WTC11 (cell line): ENCODE data around the gene GPRIN2. TPM values are rescaled to one million over a fixed set of nuclear protein-coding genes. Genes with fewer than 3 reads are reported as not detected.
"Not testable (repeated sequence)": the region's sequence is repeated elsewhere in the genome, so short reads cannot be mapped to it uniquely, and the experiment has no call there.

Source experiments
- ATAC-seq: fragments of 200-7000 bp; cut with Tn5 transposase; 2 replicates; pipeline ENCODE4 v1.10.0; 2021; ENCODE audit warnings: mild to moderate bottlenecking, moderate library complexity
- CTCF ChIA-PET: fragments of 300-600 bp; sonication (Branson Sonifier 250); formaldehyde crosslinking; loops from one replicate; lab custom pipeline; 2021; ENCODE audit warnings: antibody characterized with exemption; lab: Charles Lee
- POLR2A ChIA-PET: fragments of 350-600 bp; sonication (Branson Sonifier 250); formaldehyde crosslinking; loops from one replicate; lab custom pipeline; 2021; ENCODE audit warnings: antibody characterized with exemption; lab: Charles Lee
- DNase-seq: peaks from one replicate; pipeline ENCODE4 v3.0.0; 2021; ENCODE audit warnings: low spot score
- H3K27ac Mint-ChIP-seq: 2 replicates; pipeline ENCODE4 v1.8.0; 2021; ENCODE audit warnings: mixed read lengths
- H3K27me3 Mint-ChIP-seq: 2 replicates; pipeline ENCODE4 v1.8.0; 2021; ENCODE audit warnings: low read depth, mild to moderate bottlenecking, moderate library complexity, mixed read lengths
- H3K36me3 Mint-ChIP-seq: 2 replicates; pipeline ENCODE4 v1.8.0; 2021; ENCODE audit warnings: mixed read lengths
- H3K4me1 Mint-ChIP-seq: 2 replicates; pipeline ENCODE4 v1.8.0; 2022; ENCODE audit warnings: mixed read lengths
- H3K4me3 Mint-ChIP-seq: 2 replicates; pipeline ENCODE4 v1.8.0; 2021; ENCODE audit warnings: mild to moderate bottlenecking, moderate library complexity, mixed read lengths
- H3K9me3 Mint-ChIP-seq: 2 replicates; pipeline ENCODE4 v1.8.0; 2021; ENCODE audit warnings: mixed read lengths
- total RNA-seq: library from RNA; stranded (reverse); gene quantifications from 3 replicates; pipeline ENCODE4 v1.2.3, GENCODE V29; 2021

The GPRIN2 gene
- total RNA-seq, 1 experiment from 2014 or later, result 17.5 TPM

GRCh38 chr10:46584196-46584595, 27.7 kb upstream of the GPRIN2 start:
- DNase-seq, H3K4me1 Mint-ChIP-seq, POLR2A ChIA-PET, H3K4me3 Mint-ChIP-seq, CTCF ChIA-PET, H3K27me3 Mint-ChIP-seq, ATAC-seq, H3K27ac Mint-ChIP-seq, H3K36me3 Mint-ChIP-seq, H3K9me3 Mint-ChIP-seq: not testable (repeated sequence)

GRCh38 chr10:46582568-46582967, 26.1 kb upstream of the GPRIN2 start:
- ATAC-seq, DNase-seq, CTCF ChIA-PET, POLR2A ChIA-PET, H3K4me1 Mint-ChIP-seq, H3K27ac Mint-ChIP-seq, H3K9me3 Mint-ChIP-seq, H3K27me3 Mint-ChIP-seq, H3K4me3 Mint-ChIP-seq, H3K36me3 Mint-ChIP-seq: not testable (repeated sequence)

GRCh38 chr10:46581997-46582396, 25.5 kb upstream of the GPRIN2 start:
- H3K36me3 Mint-ChIP-seq, H3K27me3 Mint-ChIP-seq, ATAC-seq, H3K4me3 Mint-ChIP-seq, H3K27ac Mint-ChIP-seq, DNase-seq, H3K4me1 Mint-ChIP-seq, CTCF ChIA-PET, H3K9me3 Mint-ChIP-seq, POLR2A ChIA-PET: not testable (repeated sequence)

GRCh38 chr10:46579378-46579777, 22.9 kb upstream of the GPRIN2 start:
- H3K4me1 Mint-ChIP-seq, H3K27me3 Mint-ChIP-seq, H3K4me3 Mint-ChIP-seq, H3K9me3 Mint-ChIP-seq, H3K27ac Mint-ChIP-seq, DNase-seq, H3K36me3 Mint-ChIP-seq, POLR2A ChIA-PET, CTCF ChIA-PET: not testable (repeated sequence)
- peak; percentile 7 for ATAC-seq

GRCh38 chr10:46578474-46579178, 22.2 kb upstream of the GPRIN2 start, which contains the start of gene SYT15:
Gene SYT15, plus strand, starts transcription at chr10:46579128. Its CDS starts 41 bp downstream, at chr10:46579169.
- H3K9me3 Mint-ChIP-seq, H3K27me3 Mint-ChIP-seq, H3K36me3 Mint-ChIP-seq, H3K4me3 Mint-ChIP-seq, H3K4me1 Mint-ChIP-seq, CTCF ChIA-PET, POLR2A ChIA-PET, H3K27ac Mint-ChIP-seq: not testable (repeated sequence)
- ATAC-seq, result peak; percentile 34
- DNase-seq, result peak; percentile 20

- H3K4me3 Mint-ChIP-seq, H3K27me3 Mint-ChIP-seq, H3K9me3 Mint-ChIP-seq, H3K4me1 Mint-ChIP-seq, DNase-seq, H3K36me3 Mint-ChIP-seq, CTCF ChIA-PET, POLR2A ChIA-PET, H3K27ac Mint-ChIP-seq: not testable (repeated sequence)
- ATAC-seq, result peak; percentile 5; the same call in 1 of the 2 replicates
Measured at GRCh38 chr10:46577624-46578473, 21.4 kb upstream of the GPRIN2 start.

GRCh38 chr10:46573884-46574283, 17.4 kb upstream of the GPRIN2 start:
- H3K9me3 Mint-ChIP-seq, H3K27ac Mint-ChIP-seq, H3K4me1 Mint-ChIP-seq, H3K27me3 Mint-ChIP-seq, H3K4me3 Mint-ChIP-seq, POLR2A ChIA-PET, DNase-seq, CTCF ChIA-PET, H3K36me3 Mint-ChIP-seq: not testable (repeated sequence)
- peak; percentile 21 for ATAC-seq

- DNase-seq, H3K27me3 Mint-ChIP-seq, H3K4me3 Mint-ChIP-seq, H3K36me3 Mint-ChIP-seq, H3K9me3 Mint-ChIP-seq, H3K27ac Mint-ChIP-seq, H3K4me1 Mint-ChIP-seq, POLR2A ChIA-PET, CTCF ChIA-PET, ATAC-seq: not testable (repeated sequence)
Measured at GRCh38 chr10:46573314-46573713, 16.9 kb upstream of the GPRIN2 start.

GRCh38 chr10:46572765-46573164, 16.3 kb upstream of the GPRIN2 start:
- DNase-seq, H3K4me3 Mint-ChIP-seq, H3K9me3 Mint-ChIP-seq, CTCF ChIA-PET, H3K4me1 Mint-ChIP-seq, H3K27ac Mint-ChIP-seq, H3K36me3 Mint-ChIP-seq, H3K27me3 Mint-ChIP-seq, POLR2A ChIA-PET, ATAC-seq: not testable (repeated sequence)

GRCh38 chr10:46570655-46571054, 14.2 kb upstream of the GPRIN2 start:
- H3K36me3 Mint-ChIP-seq, H3K4me1 Mint-ChIP-seq, H3K27ac Mint-ChIP-seq, CTCF ChIA-PET, DNase-seq, H3K4me3 Mint-ChIP-seq, H3K9me3 Mint-ChIP-seq, POLR2A ChIA-PET, H3K27me3 Mint-ChIP-seq: not testable (repeated sequence)
- peak; percentile 57 for ATAC-seq

- H3K27me3 Mint-ChIP-seq, DNase-seq, H3K4me3 Mint-ChIP-seq, H3K9me3 Mint-ChIP-seq, CTCF ChIA-PET, POLR2A ChIA-PET, H3K27ac Mint-ChIP-seq, H3K4me1 Mint-ChIP-seq, H3K36me3 Mint-ChIP-seq, ATAC-seq: not testable (repeated sequence)
Measured at GRCh38 chr10:46567151-46567550, 10.7 kb upstream of the GPRIN2 start.
